ENCODE data around the gene CLIC6. TPM values are rescaled to one million over a fixed set of nuclear protein-coding genes. Genes with fewer than 3 reads are reported as not detected.

CLIC6 gene
- polyA plus RNA-seq, 3 donors, result not detected

- H3K4me3 Mint-ChIP-seq, result peak overlapping the region; percentile 75 to 89
- peak; percentile 91 for TF ChIP-seq CTCF (IDR thresholded peaks at IDR 0.05)
- Histone ChIP-seq H3K27me3 (ENCODE audit: control insufficient read depth in 2 of 2, insufficient read depth in 2 of 2, low read length in 2 of 2) (no peaks in the 10 kb centered on the region), H4K20me1 (ENCODE audit: insufficient read depth, low read length) (no peaks in the 10 kb centered on the region), H3K4me2 (replicated peaks; ENCODE audit: extremely low read depth, low read length, poor library complexity, severe bottlenecking) (peak overlapping the region; percentile 74), H3K36me3 (replicated peaks in 1 of 2; ENCODE audit: control insufficient read depth in 1 of 2, insufficient read depth in 2 of 2, low read length in 2 of 2) (no peaks in the 10 kb centered on the region), H3K9me3 (replicated peaks in 1 of 2; ENCODE audit: control insufficient read depth in 1 of 2, insufficient read depth in 1 of 2, low read length in 2 of 2) (no peaks in the 10 kb centered on the region), H3K79me2 (ENCODE audit: insufficient read depth, low read length) (no peaks in the 10 kb centered on the region), H3K4me1 (ENCODE audit: control insufficient read depth in 1 of 2, insufficient read depth in 2 of 2, low read length in 2 of 2) (peaks cover 5 to 9% of the 10 kb centered on the region in 2 donors), H3K4me3 (replicated peaks in 1 of 3; ENCODE audit: low read depth in 2 of 3, low read length in 3 of 3) (peak overlapping the region in 2 of 3 experiments; percentile 23 to 68), H2AFZ (ENCODE audit: insufficient read depth, low read depth, low read length, poor library complexity, severe bottlenecking) (peak overlapping the region; percentile 70), H3K9ac (ENCODE audit: insufficient read depth, low read length, poor library complexity, severe bottlenecking) (peak overlapping the region; percentile 18), H3K27ac (ENCODE audit: low read depth in 1 of 2, low read length in 2 of 2) (peak overlapping the region in 1 of 2 donors; percentile 48)
- H3K9me3 Mint-ChIP-seq, result no peaks in the 10 kb centered on the region
- 44% methylated on average over 16 of the region's 21 CpGs for WGBS (ENCODE audit: insufficient coverage)
- intact Hi-C loops (cut with micrococcal nuclease), result loop anchor here (2.0 to 5.0 kb wide), 5 partner anchors 122 to 1282 kb away; no protein-coding TSS in a partner anchor
- H3K27me3 Mint-ChIP-seq (ENCODE audit: low read depth in 3 of 3), result peaks cover 3 to 6% (median 6%) of the 10 kb centered on the region in 3 donors
- peak; percentile 70 to 83 (median 80) for DNase-seq
- H3K4me1 Mint-ChIP-seq, result peaks cover 6% of the 10 kb centered on the region
- peak overlapping the region in 3 of 7 donors; percentile 16 to 46 (median 41) for H3K27ac Mint-ChIP-seq
- H3K36me3 Mint-ChIP-seq, result no peaks in the 10 kb centered on the region
Measured at GRCh38 chr21:34745557-34746255, 76.9 kb downstream of the CLIC6 start.

- WGBS (ENCODE audit: insufficient coverage), result no CpG with 5 or more reads among the region's 3 CpGs
- intact Hi-C loops (cut with micrococcal nuclease), result loop anchor here (5.0 kb wide), 3 partner anchors 118 to 1278 kb away; no protein-coding TSS in a partner anchor
- H3K27me3 Mint-ChIP-seq (ENCODE audit: low read depth in 3 of 3), result peaks cover 1 to 10% (median 5%) of the 10 kb centered on the region in 3 donors
Measured at GRCh38 chr21:34748862-34749261, 80.1 kb downstream of the CLIC6 start.

More at GRCh38 chr21:34748862-34749261, 80.1 kb downstream of the CLIC6 start:
- TF ChIP-seq CTCF (IDR thresholded peaks at IDR 0.05), result no peak
- Histone ChIP-seq H4K20me1 (ENCODE audit: insufficient read depth, low read length) (no peaks in the 10 kb centered on the region), H3K4me2 (replicated peaks; ENCODE audit: extremely low read depth, low read length, poor library complexity, severe bottlenecking) (no peak overlapping the region), H2AFZ (ENCODE audit: insufficient read depth, low read depth, low read length, poor library complexity, severe bottlenecking) (no peak overlapping the region), H3K79me2 (ENCODE audit: insufficient read depth, low read length) (no peaks in the 10 kb centered on the region), H3K9ac (ENCODE audit: insufficient read depth, low read length, poor library complexity, severe bottlenecking) (no peak overlapping the region), H3K4me3 (replicated peaks in 1 of 3; ENCODE audit: low read depth in 2 of 3, low read length in 3 of 3) (no peak overlapping the region), H3K27ac (ENCODE audit: low read depth in 1 of 2, low read length in 2 of 2) (no peak overlapping the region), H3K36me3 (replicated peaks in 1 of 2; ENCODE audit: control insufficient read depth in 1 of 2, insufficient read depth in 2 of 2, low read length in 2 of 2) (no peaks in the 10 kb centered on the region), H3K27me3 (ENCODE audit: control insufficient read depth in 2 of 2, insufficient read depth in 2 of 2, low read length in 2 of 2) (no peaks in the 10 kb centered on the region), H3K9me3 (replicated peaks in 1 of 2; ENCODE audit: control insufficient read depth in 1 of 2, insufficient read depth in 1 of 2, low read length in 2 of 2) (no peaks in the 10 kb centered on the region), H3K4me1 (ENCODE audit: control insufficient read depth in 1 of 2, insufficient read depth in 2 of 2, low read length in 2 of 2) (peaks cover 5 to 9% of the 10 kb centered on the region in 2 donors)
- no peak overlapping the region for H3K27ac Mint-ChIP-seq
- no peak overlapping the region for H3K4me3 Mint-ChIP-seq
- H3K9me3 Mint-ChIP-seq, result no peaks in the 10 kb centered on the region
- H3K4me1 Mint-ChIP-seq, result peaks cover 6% of the 10 kb centered on the region
- no peaks in the 10 kb centered on the region for H3K36me3 Mint-ChIP-seq
- no peak for DNase-seq
